ENCODE data around the gene CFAP46. TPM values are rescaled to one million over a fixed set of nuclear protein-coding genes. Genes with fewer than 3 reads are reported as not detected.

The CFAP46 gene
- total RNA-seq, 1 donor from 2014 or later, result 1.6 TPM

DNA sequence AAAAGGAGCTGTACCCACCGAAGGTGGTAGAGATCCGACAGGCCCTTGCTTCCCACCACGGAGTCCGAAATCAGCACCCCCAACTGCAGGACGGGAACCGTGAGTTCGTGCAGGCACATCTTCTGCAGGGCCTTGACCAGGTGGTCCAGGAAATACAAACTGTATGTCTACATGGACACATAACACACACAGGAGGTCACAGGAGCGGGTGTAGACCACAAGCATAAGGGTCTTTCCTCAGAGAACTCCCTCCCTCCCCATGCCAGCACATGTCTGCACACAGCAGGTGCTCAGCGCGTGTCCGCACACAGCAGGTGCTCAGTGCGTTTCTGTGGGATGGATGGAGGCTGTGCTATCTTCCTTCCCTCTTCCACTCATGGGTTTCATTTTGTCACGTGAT is 69.7 kb downstream of the CFAP46 start:
- H2AFZ ChIP-seq (replicated peaks), result no peak overlapping the region
- no peaks in the 10 kb centered on the region for H3K27me3 Mint-ChIP-seq (ENCODE audit: insufficient read depth, low read depth)
- no peak for TF ChIP-seq EZH2phosphoT487 (IDR thresholded peaks at IDR 0.05)
- no peak for TF ChIP-seq EZH2 (IDR thresholded peaks at IDR 0.05)
- TF ChIP-seq, protein P1, sequence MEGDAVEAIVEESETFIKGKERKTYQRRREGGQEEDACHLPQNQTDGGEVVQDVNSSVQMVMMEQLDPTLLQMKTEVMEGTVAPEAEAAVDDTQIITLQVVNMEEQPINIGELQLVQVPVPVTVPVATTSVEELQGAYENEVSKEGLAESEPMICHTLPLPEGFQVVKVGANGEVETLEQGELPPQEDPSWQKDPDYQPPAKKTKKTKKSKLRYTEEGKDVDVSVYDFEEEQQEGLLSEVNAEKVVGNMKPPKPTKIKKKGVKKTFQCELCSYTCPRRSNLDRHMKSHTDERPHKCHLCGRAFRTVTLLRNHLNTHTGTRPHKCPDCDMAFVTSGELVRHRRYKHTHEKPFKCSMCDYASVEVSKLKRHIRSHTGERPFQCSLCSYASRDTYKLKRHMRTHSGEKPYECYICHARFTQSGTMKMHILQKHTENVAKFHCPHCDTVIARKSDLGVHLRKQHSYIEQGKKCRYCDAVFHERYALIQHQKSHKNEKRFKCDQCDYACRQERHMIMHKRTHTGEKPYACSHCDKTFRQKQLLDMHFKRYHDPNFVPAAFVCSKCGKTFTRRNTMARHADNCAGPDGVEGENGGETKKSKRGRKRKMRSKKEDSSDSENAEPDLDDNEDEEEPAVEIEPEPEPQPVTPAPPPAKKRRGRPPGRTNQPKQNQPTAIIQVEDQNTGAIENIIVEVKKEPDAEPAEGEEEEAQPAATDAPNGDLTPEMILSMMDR (IDR thresholded peaks at IDR 0.05), result no peak

DNA sequence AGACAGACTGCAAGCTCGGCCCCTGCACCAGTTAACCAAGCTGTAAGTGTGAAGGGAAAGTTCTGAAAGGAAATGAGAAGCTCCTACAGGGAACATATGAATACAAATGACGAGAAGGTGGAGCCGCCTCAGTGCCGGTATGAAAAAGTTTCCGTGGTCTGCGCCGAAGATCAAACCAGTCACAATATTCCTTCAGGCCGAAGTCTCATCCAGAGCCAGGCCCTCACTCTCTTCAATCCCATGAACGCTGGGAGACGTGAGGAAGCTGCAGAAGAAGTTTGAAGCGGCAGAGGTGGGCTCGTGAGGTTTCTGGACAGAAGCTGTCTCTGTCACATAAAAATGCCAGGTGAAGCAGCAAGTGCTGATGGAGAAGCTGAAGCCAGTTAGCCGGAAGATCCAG is 71.9 kb downstream of the CFAP46 start:
- TF ChIP-seq, protein P1 (IDR thresholded peaks at IDR 0.05), result no peak
- no peak for TF ChIP-seq EZH2 (IDR thresholded peaks at IDR 0.05)
- no peak for TF ChIP-seq EZH2phosphoT487 (IDR thresholded peaks at IDR 0.05)
- H3K27me3 ChIP-seq, result no peaks in the 10 kb centered on the region
- H3K4me1 ChIP-seq, result no peaks in the 10 kb centered on the region
- Mint-ChIP-seq H3K36me3 (no peaks in the 10 kb centered on the region), H3K27ac (no peak overlapping the region), H3K27me3 (ENCODE audit: insufficient read depth, low read depth) (peaks cover 2% of the 10 kb centered on the region), H3K4me3 (no peak overlapping the region), H3K9me3 (peaks cover 10% of the 10 kb centered on the region), H3K4me1 (peaks cover 5% of the 10 kb centered on the region)
- DNase-seq (ENCODE audit: low spot score), result no peak
- H2AFZ ChIP-seq (replicated peaks), result no peak overlapping the region
- no peaks in the 10 kb centered on the region for H3F3A ChIP-seq (ENCODE audit: low read depth)
- H3K79me2 ChIP-seq (ENCODE audit: low read depth), result no peaks in the 10 kb centered on the region
- H3K27ac ChIP-seq, result no peak overlapping the region
- no peaks in the 10 kb centered on the region for H3K9me3 ChIP-seq (ENCODE audit: low read depth)
- H4K20me1 ChIP-seq (ENCODE audit: low read depth), result no peaks in the 10 kb centered on the region
- no peaks in the 10 kb centered on the region for H3K36me3 ChIP-seq
- no peak overlapping the region for H3K4me3 ChIP-seq
- no peak overlapping the region for H3K9ac ChIP-seq
- H3K4me2 ChIP-seq, result no peak overlapping the region

More for the DNA sequence above, 69.7 kb downstream of the CFAP46 start:
- Histone ChIP-seq H3K9ac (no peak overlapping the region), H3F3A (ENCODE audit: low read depth) (no peaks in the 10 kb centered on the region), H3K9me3 (ENCODE audit: low read depth) (no peaks in the 10 kb centered on the region), H3K36me3 (no peaks in the 10 kb centered on the region), H3K4me2 (no peak overlapping the region), H3K4me3 (no peak overlapping the region), H3K79me2 (ENCODE audit: low read depth) (no peaks in the 10 kb centered on the region), H3K4me1 (no peaks in the 10 kb centered on the region), H4K20me1 (ENCODE audit: low read depth) (no peaks in the 10 kb centered on the region), H3K27ac (no peak overlapping the region), H3K27me3 (no peaks in the 10 kb centered on the region)
- DNase-seq (ENCODE audit: low spot score), result no peak
- Mint-ChIP-seq H3K4me1 (no peaks in the 10 kb centered on the region), H3K36me3 (no peaks in the 10 kb centered on the region), H3K4me3 (no peak overlapping the region), H3K27ac (no peak overlapping the region), H3K9me3 (peaks cover 14% of the 10 kb centered on the region)

DNA sequence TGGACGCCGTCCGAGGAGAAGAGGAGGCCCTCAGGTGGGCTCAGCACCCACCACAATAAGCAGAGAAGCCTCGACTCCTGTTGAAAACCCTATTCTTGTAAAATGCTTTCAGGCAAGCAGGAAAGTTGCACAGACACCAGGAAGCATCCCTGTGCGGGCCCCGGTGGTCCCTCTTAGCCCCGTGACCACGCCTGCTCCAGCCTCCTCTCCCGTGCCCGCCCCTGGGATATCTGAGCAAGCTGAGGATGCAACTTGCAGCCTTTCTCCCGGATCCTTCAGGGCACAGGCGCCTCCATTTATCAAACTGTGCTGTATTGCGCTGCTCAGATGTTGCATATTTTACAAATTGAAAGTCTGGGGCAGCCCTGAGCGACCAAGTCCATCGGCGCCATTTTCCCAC is 72.7 kb downstream of the CFAP46 start:
- no peak for DNase-seq (ENCODE audit: low spot score)
- no peaks in the 10 kb centered on the region for H4K20me1 ChIP-seq (ENCODE audit: low read depth)
- H3K79me2 ChIP-seq (ENCODE audit: low read depth), result no peaks in the 10 kb centered on the region
- no peak overlapping the region for H3K9ac ChIP-seq
- no peak overlapping the region for H2AFZ ChIP-seq (replicated peaks)
- TF ChIP-seq EZH2 (IDR thresholded peaks at IDR 0.05) (no peak), EZH2phosphoT487 (IDR thresholded peaks at IDR 0.05) (no peak)
- TF ChIP-seq, protein P1 (IDR thresholded peaks at IDR 0.05), result no peak
- Mint-ChIP-seq H3K4me1 (peaks cover 5% of the 10 kb centered on the region), H3K9me3 (peaks cover 9% of the 10 kb centered on the region), H3K27ac (no peak overlapping the region), H3K36me3 (no peaks in the 10 kb centered on the region), H3K27me3 (ENCODE audit: insufficient read depth, low read depth) (peaks cover 4% of the 10 kb centered on the region), H3K4me3 (no peak overlapping the region)
- no peaks in the 10 kb centered on the region for H3K27me3 ChIP-seq
- no peak overlapping the region for H3K4me2 ChIP-seq
- H3K27ac ChIP-seq, result no peak overlapping the region
- no peaks in the 10 kb centered on the region for H3K9me3 ChIP-seq (ENCODE audit: low read depth)
- H3F3A ChIP-seq (ENCODE audit: low read depth), result no peaks in the 10 kb centered on the region
- H3K36me3 ChIP-seq, result no peaks in the 10 kb centered on the region
- no peak overlapping the region for H3K4me3 ChIP-seq
- no peaks in the 10 kb centered on the region for H3K4me1 ChIP-seq
